Stimulated activated CD8-positive, alpha-beta memory T cell treated with anti-CD3 and anti-CD28 coated beads, Interleukin-15, amount 100 ng/mL, for 24 hours (primary cell): ENCODE measurements around the gene CCDC28A.
"Not testable (repeated sequence)": the region's sequence is repeated elsewhere in the genome, so short reads cannot be mapped to it uniquely, and the experiment has no call there.

ENCODE experiments used
- DNase-seq: peaks from one replicate; pipeline ENCODE4 v3.0.0-alpha.2; 2020; ENCODE audit warnings: low read depth

The CCDC28A gene

DNA sequence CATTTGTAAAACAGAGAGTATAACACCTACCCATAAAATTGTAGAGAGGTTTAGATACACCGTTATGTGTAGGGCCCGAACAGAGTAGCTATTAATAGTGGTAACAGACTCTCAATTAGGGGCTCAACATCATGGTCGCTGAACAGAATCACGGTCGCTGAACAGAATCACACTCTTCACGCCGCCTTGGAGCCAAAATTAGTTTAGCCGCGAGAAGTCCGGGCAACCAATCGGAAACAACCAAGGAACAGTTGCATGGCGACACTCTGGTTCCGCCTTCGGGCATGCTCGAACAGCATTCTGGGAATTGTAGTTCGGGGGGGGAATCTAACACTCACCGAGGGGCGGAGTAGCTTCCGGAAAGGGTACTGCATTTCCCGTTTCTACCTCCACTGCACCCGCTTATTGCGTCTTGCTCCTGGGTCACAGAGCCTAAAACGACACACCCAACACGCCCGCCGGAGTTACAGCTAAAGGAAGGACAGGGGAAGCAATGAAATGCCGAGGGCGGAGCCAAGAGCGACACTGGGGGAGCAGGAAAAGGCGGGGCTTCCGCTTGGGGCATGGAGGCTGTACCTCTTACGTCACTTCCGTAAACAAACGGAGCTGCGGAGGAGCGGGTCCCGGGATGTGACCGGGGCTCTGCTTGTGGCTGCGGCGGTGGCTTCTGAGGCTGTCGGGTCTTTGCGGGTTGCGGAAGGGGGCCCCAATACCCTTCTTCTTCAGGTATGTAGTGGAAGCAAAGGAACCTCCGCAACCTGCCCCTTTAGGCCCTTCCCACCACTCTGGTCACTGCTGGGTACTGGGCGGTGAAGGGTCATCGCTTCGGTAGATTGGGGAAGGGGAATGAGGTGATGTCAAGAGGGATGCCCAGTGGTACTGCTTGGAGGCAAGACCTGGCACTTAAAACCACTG lies at the start of gene CCDC28A:
Gene CCDC28A (plus strand): TSS at position 593 of the 915 bp plus-strand sequence. CDS start 2,352 bp downstream, outside the sequence.
- DNase-seq = peak; percentile 73

DNA sequence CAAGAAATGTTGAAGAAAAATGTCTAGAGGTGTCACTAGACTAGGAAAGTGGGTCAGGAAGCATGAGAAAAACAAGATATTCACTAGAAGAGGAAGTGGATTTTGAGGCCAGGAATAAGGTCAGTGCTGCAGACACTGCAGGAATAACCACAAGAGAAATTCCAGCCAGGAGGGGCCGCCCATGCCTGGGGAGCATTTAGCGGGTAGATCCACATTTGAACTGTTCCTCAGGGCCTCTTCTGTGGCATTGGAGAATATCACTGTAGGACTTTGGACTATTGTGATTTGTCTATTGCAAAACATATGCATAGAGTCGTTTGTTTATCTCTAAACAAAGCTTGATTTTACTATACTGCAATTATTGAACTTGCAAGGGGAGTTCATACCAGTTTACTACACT lies 49.6 kb upstream of the CCDC28A start:
- no peak for DNase-seq

DNA sequence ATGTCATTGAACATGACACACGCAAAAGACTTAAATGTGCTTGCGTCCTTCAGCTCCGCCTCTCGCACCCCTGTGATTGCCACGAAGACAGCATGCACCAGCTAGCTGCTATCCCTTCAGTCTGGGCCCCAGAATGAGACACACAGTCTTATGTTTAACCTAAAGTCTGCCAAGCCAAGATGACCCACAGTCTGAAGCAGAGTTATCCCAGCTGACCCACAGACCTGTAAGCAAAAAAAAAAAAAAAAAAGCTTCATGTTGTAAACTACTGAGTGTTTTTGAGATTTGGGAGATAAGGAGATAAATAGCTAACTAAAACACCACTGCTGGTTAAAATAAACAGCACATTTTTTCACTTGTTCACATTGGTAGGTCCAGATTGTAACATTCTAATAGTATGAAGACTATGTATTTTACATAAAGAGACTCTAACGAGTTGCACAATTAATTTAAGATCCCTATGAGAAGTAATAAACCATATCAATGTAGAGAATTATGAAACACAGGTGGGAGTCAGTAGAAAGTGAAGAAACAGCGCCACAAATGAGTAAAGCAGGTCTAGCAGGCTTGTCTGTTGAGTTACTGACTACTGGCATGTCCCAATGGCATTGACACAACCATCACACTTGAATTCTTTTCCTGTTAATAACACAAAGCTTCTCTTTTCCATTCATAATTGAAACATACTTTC lies 47.4 kb upstream of the CCDC28A start:
- DNase-seq = no peak

DNA sequence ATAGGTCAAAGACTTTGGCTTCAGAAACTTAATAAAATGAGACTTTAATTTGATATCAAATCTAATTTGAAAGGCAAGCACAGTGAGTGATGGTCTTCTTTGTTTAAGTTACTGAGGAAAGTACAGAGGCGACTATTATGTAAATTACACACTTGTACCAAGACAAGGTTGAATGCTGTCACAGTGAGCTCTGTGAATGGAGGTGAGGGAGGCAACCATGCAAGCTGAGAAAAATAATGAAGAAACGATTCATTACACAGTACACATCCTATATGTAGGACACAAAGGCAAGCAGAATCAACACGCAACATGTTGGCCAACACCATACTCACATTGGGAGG lies 46.8 kb upstream of the CCDC28A start:
- DNase-seq = no peak

DNA sequence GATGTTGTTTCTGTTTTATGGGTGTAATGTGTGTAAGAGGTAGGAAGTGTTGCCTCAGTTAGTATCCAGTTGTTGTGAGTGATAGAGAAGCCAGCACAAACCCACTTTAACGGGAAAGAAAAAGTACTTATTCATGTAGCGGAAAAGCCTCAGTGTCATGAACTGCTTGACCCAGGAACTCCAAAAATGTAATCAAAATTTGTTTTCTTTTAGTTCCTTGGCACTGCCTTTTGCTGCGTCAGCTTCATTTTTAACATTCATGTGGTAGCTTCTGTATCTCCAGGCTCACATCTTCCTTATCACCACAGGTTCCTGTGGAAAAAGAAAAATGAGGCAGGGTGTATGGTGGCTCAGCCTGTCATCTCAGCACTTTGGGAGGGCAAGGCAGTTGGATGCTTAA lies 46.4 kb upstream of the CCDC28A start:
- DNase-seq = no peak

DNA sequence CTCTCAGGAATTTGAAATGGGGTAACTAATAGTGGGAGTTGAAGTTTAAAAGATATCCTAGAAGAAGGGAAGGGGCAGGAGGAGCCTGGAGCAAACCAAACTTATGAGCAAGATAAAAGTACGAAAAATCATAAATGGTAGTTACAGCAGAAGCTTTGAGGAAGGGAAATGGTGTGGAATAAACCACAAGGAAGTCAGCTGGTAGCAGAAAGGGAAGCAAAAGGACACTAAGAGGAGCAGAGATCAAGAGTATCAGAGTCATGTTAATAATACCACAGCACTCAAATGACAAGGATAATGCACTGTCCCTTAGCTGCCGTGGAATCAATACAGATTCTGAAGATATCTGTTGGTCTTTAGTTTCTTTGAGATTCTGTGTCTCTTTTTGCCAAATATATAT lies 44.9 kb upstream of the CCDC28A start:
- no peak for DNase-seq

DNA sequence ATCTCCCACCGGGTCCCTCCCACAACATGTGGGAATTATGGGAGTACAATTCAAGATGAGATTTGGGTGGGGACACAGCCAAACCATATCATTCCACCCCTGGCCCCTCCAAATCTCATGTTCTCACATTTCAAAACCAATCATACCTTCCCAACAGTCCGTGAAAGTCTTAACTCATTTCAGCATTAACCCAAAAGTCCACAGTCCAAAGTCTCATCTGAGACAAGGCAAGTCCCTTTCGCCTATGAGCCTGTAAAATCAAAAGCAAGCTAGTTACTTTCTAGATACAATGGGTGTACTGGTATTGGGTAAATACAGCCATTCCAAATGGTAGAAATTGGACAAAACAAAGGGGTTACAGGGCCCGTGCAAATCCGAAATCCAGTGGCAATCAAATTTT lies 43.5 kb upstream of the CCDC28A start:
- DNase-seq = not testable (repeated sequence)

DNA sequence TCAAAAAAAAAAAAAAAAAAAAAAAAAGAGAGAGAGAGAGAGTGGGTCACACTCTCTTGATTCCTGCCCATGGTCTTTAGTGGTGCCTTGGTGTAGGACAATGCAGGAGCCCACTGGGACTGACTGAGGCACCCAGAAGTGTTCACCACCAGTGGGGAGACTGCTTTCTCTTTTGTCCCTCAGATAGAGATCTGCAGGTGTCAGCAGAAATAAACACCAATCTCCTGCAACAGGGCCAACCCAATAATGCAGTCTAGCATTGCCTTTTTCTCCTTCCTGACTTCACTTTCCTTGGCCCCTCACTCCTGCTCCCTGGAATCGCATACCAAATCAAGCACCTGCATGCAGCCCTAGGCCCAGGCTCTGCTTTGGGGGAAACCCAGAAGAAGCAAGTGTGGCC lies 39.0 kb upstream of the CCDC28A start:
- no peak for DNase-seq

DNA sequence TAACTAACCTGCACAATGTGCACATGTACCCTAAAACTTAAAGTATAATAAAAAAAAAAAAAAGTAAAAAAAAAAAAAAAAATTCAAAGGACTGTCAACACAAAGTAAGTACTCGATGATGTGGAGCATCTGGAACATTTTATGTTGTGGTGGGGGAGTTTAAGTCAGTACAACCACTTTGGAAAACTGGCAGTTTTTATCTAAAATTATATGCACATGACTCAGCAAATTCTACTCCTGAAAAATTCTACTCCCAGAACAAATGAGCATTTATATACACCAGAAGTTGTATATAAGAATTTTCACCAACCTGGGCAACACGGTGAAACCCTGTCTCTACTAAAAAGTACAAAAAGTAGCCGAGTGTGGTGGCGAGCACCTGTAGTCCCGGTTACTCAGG lies 36.9 kb upstream of the CCDC28A start:
- no peak for DNase-seq

DNA sequence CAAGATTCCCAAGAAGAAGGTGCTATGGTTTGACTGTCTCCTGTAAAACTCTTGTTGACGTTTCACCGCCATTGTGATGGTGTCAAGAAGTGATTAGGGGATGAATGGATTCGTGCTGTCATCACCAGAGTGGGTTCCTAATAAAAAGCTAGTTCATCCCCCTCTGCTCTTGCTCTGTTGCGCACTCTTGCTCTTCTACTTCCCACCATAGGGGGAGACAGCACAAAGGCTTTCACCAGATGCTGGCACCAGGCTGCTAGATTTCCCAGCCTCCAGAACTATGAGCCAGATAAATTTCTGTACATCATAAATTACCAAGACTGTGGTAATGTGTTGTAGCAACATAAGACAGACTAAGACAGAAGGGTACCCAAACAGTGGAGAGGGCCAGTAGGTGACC lies 21.6 kb upstream of the CCDC28A start:
- DNase-seq = no peak

DNA sequence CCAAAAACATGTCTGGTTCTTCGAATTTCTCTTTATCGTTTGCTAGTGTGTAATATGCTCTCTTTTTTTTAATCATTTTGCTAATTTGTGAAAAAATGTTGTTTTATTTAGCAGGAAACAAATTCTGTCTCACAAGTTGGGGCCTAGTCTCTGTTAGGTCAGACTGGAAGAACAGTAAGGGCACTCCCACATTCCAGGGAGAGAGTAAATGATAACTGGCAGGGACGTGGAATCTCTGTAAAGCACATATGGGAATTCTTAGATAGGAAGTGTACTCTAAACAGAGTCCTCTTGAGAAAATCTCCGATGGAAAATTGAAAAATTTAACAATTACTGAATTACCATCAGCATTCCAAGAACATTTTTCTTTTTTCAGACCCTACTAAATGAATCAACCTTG lies 16.4 kb upstream of the CCDC28A start:
- DNase-seq = no peak

DNA sequence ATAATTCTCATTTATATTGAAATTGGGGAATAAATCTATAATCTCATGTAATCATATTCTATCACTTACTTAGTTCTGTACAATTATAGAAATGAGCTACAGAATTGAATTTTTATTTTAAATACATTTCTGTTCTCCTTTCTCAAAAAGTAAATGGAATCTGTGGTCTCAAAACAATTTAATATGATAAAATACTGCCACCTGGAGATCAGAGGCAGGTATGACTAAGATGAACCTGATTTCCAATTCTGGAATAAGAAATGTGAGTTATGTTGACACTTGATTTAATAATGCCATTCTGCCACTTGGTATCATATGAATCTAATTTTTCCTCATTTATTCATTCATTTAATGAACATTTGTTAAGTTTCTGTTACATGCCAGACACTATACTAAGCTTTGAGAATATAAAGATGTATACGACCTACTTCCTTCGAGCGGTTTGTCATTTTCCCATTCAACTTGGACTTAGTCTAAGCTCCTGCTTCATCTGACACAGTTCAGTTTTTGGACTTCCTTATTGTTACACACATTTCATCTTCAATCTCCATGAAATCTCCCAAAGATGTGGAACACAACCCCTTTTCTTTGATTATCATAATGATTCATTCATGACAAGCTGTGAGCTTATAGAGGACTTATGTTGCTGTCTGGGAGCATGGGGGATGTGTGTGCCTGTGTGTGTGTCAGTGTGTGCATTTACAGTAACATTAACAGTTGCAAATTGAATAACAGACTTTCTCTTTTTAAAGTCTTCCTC lies 7.5 kb upstream of the CCDC28A start:
- DNase-seq = no peak

DNA sequence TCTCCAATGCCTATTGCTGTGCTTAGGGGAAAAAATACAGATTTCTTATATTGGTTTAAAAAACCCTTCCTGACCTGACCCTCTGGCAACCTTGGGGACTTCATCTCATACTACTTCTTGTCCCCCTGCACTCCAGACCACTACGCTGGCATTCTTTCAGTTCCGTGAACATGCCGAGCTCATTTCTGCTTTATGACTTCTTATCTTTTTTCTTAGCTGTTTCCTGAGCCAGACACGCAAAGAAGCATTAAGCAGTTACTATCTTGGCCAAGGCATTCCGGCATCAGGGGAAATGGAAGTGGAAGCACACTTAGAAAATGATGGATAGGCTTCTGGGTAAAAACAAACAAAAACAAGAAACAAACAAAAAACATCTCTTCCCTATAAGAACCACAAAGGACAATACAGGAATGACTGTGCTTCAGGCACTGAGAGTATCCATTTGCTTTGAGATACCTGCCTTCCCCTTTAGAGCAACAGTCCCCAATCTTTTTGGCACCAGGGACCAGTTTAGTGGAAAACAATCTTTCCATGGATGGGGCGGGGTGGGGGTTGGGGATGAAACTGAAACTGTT lies 4.4 kb upstream of the CCDC28A start:
- no peak for DNase-seq

DNA sequence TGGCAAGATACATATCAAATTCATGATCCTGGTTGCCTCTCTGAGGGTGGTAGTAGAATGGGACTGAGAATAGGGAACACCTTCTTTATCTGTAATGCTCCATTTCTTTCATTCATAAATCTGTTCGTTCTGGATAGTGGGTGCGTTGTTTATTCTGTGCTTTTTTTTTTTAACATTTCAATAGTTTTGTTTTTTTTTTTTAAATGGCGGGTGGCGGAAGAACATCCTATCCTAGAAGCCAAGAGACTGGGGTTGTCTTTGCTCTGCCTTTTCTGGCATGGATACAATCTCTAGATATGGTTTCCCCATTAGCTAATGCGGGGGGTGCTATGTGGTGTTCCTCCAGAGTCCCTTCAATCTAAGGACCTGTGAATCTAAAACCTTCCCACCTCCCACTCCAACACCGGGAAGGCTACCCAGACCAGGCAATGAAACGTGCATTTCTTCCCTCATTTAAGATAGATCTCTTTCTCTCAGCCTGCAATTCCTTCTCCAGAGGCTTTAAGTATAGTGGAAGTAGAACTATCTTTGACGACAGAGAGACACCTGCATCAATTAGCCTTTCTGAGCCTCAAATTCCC lies 883 bp upstream of the CCDC28A start:
- no peak for DNase-seq

DNA sequence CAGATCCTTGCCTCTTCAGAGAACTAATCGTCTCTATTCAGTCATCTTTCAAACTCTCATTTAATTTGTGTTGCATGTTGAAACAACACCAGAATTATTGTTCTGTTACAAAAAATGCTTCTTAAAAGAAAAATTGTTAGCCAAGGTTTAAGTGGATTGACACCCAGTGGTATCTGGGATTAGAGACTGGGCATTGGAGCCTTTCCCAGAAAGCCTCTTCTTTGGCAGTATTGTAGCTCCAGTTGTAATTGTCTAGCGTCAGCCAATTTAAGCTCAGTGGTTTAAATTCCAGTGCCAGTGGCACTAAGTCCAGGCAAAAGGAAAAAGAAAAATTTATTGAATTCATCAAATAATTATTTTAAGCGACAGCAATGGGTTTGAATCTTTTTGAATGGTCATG lies 801 bp downstream of the CCDC28A start:
- DNase-seq = no peak

DNA sequence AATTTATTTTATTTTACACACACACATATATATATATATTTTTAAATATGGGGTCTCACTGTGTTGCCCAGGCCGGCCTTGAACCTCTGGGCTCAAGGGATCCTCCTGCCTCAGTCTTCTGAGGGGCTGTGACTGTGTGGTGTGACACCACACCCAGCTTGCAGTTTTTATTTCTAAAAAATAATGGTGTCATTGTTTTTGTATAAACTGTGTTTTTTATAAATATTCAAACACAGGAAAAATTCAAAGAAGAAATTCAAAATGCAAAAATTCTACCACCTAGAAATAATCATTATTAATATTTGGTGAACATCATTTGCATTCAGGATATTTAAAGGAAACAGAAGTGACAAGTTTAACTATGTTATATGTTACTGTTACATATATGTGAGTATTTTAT lies 3.1 kb downstream of the CCDC28A start:
- DNase-seq = no peak

DNA sequence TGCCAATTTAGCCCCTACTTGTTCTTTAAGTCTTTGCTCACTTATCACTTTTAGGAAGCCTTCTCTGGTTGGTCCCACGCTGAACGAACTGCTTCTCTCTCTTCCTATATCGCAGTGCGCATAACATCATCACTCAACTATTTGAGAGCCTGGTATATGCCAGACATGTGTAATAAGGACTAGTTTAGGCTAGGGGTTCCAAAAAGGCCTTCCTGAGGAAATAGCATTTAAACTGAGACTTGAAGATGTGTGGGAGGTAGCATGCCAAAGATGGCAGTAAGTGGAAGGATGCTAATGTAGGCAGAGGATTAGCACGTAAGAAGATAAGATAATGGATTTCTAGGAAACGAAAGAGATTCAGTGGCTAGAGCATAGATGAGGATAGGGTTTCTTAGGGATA lies 4.8 kb downstream of the CCDC28A start:
- DNase-seq = no peak

DNA sequence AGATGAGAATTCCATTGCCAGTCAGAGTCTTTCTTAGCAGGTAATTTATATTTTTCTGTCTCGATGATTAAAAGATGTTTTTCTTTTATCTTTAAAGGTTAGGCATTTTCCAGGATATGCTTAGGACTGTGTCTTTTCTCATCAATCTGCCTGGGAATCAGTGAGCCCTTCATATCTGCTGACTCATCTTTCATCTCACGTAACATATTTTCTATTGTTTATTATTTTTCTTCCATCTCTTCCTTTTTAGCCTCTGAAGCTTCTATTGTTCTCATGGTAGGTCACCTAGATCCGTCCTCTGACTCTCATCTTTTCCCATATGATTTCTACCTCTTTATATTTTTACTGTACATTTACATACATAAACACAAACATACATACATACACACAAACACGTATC lies 8.7 kb downstream of the CCDC28A start:
- no peak for DNase-seq

DNA sequence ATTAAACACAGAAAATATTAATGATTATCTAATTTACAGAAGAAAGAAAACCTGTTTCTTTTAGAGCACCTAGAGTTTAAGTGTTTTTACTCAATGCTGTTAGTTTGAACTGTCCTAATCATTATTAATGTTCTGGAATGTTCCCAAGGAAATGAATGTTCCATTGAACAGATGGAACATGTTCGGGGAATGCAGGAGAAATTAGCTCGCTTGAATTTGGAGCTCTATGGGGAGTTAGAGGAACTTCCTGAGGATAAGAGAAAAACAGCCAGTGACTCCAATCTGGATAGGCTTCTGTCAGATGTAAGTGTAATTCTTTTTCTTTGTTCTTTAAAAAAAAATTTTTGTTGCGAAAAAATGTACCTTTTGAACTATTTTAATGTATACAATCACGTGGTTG lies 11.5 kb downstream of the CCDC28A start:
- DNase-seq = no peak

DNA sequence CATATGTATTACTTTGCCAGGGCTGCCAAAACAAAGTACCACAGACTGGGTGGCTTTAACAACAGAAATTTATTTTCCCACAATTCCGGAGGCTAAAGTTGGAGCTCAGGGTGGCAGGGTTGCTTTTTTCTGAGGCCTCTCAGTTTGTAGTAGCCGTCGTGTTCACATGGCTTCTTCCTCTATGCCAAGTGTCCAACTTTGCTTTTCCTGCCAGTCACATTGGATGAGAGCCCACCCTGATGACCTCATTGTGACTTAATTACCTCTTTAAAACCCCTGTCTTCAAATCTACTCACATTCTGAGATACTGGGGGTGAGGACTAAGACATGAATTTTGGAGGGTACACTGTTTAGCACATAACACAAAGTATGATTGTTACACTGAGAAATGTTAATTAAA lies 12.4 kb downstream of the CCDC28A start:
- no peak for DNase-seq

DNA sequence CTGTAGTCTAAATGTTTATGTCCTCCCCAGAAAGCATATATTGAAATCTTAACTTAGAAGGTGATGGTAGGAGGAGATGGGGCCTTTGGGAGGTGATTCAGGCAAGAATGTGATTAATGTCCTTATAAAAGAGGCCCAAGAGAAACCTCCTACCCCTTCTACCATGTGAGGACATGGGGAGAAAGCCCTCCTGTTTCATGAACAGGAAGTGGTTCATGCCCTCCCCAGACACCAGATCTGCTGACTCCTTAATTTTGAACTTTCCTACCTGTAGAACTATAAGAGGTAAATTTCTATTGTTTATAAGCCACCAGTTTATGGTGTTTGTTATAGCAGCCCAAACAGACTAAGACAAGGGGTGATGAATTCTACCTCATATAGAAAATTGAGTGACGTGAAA lies 13.6 kb downstream of the CCDC28A start:
- no peak for DNase-seq
